OCI-LY1 (cell line): ENCODE results near the gene DOCK4.

Experiments used
- EZH2 ChIP-seq: fragments of 200-600 bp; sonication (generic), shearing (Covaris generic); IDR thresholded peaks from 2 replicates; pipeline ENCODE4 v1.8.0; 2017; ENCODE audit warnings: borderline replicate concordance, mixed run types, mild to moderate bottlenecking, antibody characterized with exemption, low read length, moderate library complexity, mixed read lengths
- TF ChIP-seq, protein P1 (sequence below): fragments of 200-600 bp; sonication (generic), shearing (Covaris generic); IDR thresholded peaks from 2 replicates; pipeline ENCODE4 v1.5.1; 2017; ENCODE audit warnings: mild to moderate bottlenecking, antibody characterized with exemption, low read length, moderate library complexity, mixed read lengths

GRCh38 chr7:111867348-111867931, 338.8 kb downstream of the DOCK4 start:
- TF ChIP-seq, protein P1, sequence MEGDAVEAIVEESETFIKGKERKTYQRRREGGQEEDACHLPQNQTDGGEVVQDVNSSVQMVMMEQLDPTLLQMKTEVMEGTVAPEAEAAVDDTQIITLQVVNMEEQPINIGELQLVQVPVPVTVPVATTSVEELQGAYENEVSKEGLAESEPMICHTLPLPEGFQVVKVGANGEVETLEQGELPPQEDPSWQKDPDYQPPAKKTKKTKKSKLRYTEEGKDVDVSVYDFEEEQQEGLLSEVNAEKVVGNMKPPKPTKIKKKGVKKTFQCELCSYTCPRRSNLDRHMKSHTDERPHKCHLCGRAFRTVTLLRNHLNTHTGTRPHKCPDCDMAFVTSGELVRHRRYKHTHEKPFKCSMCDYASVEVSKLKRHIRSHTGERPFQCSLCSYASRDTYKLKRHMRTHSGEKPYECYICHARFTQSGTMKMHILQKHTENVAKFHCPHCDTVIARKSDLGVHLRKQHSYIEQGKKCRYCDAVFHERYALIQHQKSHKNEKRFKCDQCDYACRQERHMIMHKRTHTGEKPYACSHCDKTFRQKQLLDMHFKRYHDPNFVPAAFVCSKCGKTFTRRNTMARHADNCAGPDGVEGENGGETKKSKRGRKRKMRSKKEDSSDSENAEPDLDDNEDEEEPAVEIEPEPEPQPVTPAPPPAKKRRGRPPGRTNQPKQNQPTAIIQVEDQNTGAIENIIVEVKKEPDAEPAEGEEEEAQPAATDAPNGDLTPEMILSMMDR, result no peak
- TF ChIP-seq EZH2, result no peak
